GM12872 (cell line): Measurements from ENCODE around the gene MRPL43.

Experiments
- TF ChIP-seq, protein P1 (sequence below): IDR thresholded peaks from 3 replicates; pipeline ENCODE4 v1.5.1; 2011; ENCODE audit warnings: low read depth, mild to moderate bottlenecking, low read length, moderate library complexity; ENCODE audit not compliant: insufficient read depth

The MRPL43 gene

DNA sequence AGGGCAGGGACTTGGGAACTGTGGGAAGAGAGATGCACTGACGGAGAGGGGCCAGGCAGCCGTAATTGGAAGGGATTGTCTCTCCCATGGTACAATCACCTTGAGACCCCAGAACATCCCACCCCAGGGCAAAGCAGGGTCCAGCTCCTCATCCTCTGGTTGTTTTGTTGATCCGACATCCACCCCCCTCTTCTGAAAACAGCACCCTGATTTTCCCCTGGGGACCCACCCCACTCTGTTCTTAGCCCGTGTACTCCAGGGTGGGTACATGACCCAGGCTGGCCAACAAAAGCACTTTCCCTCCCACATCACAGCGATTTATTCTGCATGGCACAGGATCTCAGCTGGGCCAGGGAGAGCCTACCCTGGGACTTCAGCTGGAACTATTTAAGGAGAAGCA, 29.5 kb upstream of the MRPL43 start:
- TF ChIP-seq, protein P1, sequence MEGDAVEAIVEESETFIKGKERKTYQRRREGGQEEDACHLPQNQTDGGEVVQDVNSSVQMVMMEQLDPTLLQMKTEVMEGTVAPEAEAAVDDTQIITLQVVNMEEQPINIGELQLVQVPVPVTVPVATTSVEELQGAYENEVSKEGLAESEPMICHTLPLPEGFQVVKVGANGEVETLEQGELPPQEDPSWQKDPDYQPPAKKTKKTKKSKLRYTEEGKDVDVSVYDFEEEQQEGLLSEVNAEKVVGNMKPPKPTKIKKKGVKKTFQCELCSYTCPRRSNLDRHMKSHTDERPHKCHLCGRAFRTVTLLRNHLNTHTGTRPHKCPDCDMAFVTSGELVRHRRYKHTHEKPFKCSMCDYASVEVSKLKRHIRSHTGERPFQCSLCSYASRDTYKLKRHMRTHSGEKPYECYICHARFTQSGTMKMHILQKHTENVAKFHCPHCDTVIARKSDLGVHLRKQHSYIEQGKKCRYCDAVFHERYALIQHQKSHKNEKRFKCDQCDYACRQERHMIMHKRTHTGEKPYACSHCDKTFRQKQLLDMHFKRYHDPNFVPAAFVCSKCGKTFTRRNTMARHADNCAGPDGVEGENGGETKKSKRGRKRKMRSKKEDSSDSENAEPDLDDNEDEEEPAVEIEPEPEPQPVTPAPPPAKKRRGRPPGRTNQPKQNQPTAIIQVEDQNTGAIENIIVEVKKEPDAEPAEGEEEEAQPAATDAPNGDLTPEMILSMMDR: no peak

DNA sequence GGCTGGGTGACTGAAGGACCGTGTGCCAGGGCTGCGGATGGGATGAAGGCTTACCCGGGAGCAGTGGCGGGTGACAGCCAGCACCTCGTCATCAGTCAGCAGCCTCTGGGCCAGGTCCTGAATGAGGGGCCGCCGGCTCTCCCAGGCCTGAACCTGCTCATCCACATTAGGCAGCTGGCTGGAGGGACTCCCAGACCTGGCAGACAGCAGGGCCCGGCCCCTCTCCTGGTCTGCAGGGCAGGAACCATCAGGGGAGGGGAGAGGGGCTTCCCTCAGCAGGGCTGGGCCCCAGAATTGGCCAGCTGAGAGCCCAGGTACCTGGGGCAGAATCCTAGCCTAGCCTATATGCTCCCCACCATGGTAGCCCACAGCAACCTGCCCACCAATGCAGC, 28.3 kb upstream of the MRPL43 start:
- TF ChIP-seq, protein P1: no peak

DNA sequence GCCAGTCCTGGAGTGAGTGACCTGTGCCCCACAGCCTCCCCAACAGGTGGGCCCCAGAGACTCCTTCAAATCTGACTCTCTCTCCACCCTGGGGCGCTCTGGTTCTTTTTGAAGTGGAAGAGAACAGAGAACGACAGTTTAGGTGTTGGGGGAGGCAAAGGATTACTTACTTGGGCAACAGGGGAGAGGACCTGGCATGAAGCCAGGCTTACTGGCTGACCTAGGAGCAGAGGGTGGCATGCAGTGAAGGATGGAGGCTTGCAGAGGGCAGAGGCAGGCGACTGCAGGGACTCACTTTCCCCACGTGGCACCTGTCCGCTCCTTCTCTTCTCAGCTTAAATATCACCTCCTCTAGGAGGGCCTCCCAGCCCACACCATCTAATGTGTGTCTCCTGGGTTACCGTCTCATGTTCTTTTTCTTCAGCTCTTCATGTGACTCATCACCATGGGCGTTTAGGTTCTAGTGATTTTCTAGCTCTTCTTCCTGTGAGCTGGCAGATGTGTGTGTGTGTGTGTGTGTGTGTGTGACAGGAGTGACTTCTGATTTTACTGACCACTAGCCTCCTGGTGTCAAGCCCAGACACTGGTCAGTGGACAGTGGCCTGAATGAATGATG, 27.8 kb upstream of the MRPL43 start:
- TF ChIP-seq, protein P1: no peak

DNA sequence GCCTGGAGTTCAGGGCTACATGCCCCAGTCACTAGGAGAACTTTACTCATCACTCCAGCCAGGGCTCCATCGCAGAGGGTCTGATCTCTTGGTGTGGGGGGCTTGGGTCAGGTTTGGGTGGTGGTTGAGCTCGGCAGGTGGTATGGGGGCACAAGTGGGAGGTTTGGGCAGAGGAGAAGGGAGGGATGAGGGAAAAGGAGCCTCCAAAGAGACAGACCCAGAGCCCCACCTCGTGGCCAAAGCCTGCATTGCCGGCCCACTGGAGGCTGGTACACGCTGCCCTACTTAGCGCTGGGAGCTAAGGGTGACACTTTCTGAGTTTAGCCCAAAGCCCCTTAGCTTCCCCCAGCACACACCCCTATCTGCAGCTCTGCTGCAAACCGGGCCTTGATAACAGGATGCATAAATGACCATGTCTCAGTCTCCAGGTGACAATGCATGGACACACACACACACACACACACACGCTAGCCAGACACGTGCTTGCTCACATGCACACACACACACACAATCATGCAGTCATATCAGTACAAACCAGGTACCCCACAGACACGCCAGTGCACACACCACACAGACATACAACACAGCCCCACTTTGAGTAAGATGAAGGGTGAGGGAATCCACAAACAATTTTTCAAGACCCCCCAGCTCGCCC, 27.1 kb upstream of the MRPL43 start:
- TF ChIP-seq, protein P1: peak; percentile 100

DNA sequence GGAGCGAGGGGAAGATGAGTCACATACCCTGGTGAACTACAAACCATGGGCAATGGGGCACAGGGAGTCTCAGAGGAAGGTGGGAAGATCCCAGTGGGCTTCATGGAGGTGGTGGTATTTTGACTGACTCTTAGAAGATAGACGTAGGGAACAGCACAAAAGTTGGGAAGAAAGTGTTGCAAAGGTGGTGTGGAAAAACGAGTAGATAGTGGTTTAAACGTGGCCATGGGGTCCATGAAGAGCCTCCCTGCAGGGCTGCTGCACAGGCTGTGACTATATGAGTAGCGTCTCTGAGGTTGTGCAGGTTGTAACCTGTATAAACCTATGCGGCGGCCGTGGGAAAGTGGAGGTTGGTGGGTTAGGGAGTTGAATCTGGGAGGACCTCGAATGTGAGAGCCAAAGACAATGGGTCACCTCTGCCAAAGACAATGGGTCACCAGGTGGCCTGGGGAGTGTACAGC, 26.1 kb upstream of the MRPL43 start:
- TF ChIP-seq, protein P1: no peak

DNA sequence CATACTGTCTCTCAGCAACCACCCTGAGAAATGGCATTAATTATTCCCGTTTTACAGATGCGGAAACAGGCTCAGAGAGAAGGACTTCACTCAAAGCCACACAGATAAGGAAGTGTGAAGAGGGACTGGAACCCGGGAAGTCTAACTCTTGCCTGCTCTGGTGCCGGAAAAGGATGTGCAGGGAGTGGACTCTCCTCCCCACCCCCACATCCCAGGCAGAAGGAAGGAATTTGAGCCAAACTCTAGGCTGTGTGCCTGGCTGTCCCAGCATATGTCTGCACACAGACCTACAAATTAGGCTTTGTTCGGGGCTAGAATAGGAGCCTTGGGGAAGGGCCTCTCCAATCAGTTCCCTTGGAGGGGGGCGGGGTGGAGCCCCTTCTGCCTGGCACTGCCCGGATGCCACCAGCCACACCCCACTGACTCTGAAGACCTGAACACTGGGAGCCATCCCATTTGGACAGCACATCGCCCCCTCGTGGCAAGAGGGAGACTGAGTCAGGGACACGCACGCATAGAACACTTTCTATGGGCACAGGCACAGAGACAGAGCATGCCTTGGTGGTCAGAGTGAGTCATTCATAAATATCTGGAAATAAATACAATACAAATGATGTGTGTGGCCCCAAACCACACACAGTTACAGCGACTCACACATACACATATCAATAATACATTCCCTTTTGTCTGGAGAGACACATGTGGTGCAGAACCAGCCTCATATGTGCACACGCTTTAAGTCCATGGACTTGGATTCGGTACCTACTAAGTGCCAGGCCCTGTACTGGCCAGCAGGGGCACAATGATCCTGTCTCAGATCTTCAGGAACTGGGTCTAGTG, 25.4 kb upstream of the MRPL43 start:
- TF ChIP-seq, protein P1: peak; percentile 81
